ENCODE data around the gene CTNNA2.

- no peak for TF ChIP-seq GABPA (IDR thresholded peaks at IDR 0.05; ENCODE audit: borderline replicate concordance, insufficient read depth, low read length)
- TF ChIP-seq, protein P1, sequence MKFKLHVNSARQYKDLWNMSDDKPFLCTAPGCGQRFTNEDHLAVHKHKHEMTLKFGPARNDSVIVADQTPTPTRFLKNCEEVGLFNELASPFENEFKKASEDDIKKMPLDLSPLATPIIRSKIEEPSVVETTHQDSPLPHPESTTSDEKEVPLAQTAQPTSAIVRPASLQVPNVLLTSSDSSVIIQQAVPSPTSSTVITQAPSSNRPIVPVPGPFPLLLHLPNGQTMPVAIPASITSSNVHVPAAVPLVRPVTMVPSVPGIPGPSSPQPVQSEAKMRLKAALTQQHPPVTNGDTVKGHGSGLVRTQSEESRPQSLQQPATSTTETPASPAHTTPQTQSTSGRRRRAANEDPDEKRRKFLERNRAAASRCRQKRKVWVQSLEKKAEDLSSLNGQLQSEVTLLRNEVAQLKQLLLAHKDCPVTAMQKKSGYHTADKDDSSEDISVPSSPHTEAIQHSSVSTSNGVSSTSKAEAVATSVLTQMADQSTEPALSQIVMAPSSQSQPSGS (IDR thresholded peaks at IDR 0.05; ENCODE audit: low read length), result no peak
- no peak for TF ChIP-seq EGR1 (IDR thresholded peaks at IDR 0.05; ENCODE audit: borderline replicate concordance, low read depth, low read length)
- TF ChIP-seq TEAD4 (IDR thresholded peaks at IDR 0.05; ENCODE audit: low read depth, low read length), result no peak
Observed at GRCh38 chr2:80016171-80016570, 503.3 kb downstream of the CTNNA2 start.

All from H1 (cell line).